Measurements from ENCODE around the gene FBXO31. TPM values are rescaled to one million over a fixed set of nuclear protein-coding genes. Genes with fewer than 3 reads are reported as not detected.

Gene FBXO31
- total and polyA plus RNA-seq, 9 of the 15 experiments (the other 6 are each of a cell fraction or from before 2014, with no cell fraction given) = 0.18 to 33.3 (median 10.9) TPM

GRCh38 chr16:87387942-87388817 is 4.6 kb upstream of the FBXO31 start (continued):
- TF ChIP-seq, protein P1, sequence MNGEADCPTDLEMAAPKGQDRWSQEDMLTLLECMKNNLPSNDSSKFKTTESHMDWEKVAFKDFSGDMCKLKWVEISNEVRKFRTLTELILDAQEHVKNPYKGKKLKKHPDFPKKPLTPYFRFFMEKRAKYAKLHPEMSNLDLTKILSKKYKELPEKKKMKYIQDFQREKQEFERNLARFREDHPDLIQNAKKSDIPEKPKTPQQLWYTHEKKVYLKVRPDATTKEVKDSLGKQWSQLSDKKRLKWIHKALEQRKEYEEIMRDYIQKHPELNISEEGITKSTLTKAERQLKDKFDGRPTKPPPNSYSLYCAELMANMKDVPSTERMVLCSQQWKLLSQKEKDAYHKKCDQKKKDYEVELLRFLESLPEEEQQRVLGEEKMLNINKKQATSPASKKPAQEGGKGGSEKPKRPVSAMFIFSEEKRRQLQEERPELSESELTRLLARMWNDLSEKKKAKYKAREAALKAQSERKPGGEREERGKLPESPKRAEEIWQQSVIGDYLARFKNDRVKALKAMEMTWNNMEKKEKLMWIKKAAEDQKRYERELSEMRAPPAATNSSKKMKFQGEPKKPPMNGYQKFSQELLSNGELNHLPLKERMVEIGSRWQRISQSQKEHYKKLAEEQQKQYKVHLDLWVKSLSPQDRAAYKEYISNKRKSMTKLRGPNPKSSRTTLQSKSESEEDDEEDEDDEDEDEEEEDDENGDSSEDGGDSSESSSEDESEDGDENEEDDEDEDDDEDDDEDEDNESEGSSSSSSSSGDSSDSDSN (IDR thresholded peaks at IDR 0.05; ENCODE audit: borderline replicate concordance in 1 of 2, low read depth in 2 of 2, low read length in 2 of 2) = no peak
- no peak for TF ChIP-seq XRCC5 (IDR thresholded peaks at IDR 0.05; ENCODE audit: low read depth, low read length)
- no peak for TF ChIP-seq ZZZ3 (IDR thresholded peaks at IDR 0.05)
- TF ChIP-seq ZBTB1 (CRISPR knock-in tag; IDR thresholded peaks at IDR 0.05; ENCODE audit: borderline replicate concordance, low read depth) = no peak
- no peak for TF ChIP-seq RFX7 (CRISPR knock-in tag; IDR thresholded peaks at IDR 0.05)
- no peak for TF ChIP-seq ZNF436 (CRISPR knock-in tag; IDR thresholded peaks at IDR 0.05)
- no peak for TF ChIP-seq NUFIP1 (IDR thresholded peaks at IDR 0.05; ENCODE audit: partially characterized antibody)
- no peak for TF ChIP-seq ZNF75A (CRISPR knock-in tag; IDR thresholded peaks at IDR 0.05)
- TF ChIP-seq TOE1 (IDR thresholded peaks at IDR 0.05; ENCODE audit: borderline replicate concordance) = peak; percentile 72; the same call in 1 of the 2 replicates
- no peak for TF ChIP-seq TOE1 (CRISPR knock-in tag; IDR thresholded peaks at IDR 0.05; ENCODE audit: borderline replicate concordance, low read depth)
- no peak for TF ChIP-seq ESRRB (CRISPR knock-in tag; IDR thresholded peaks at IDR 0.05; ENCODE audit: borderline replicate concordance)
- TF ChIP-seq, protein P2, sequence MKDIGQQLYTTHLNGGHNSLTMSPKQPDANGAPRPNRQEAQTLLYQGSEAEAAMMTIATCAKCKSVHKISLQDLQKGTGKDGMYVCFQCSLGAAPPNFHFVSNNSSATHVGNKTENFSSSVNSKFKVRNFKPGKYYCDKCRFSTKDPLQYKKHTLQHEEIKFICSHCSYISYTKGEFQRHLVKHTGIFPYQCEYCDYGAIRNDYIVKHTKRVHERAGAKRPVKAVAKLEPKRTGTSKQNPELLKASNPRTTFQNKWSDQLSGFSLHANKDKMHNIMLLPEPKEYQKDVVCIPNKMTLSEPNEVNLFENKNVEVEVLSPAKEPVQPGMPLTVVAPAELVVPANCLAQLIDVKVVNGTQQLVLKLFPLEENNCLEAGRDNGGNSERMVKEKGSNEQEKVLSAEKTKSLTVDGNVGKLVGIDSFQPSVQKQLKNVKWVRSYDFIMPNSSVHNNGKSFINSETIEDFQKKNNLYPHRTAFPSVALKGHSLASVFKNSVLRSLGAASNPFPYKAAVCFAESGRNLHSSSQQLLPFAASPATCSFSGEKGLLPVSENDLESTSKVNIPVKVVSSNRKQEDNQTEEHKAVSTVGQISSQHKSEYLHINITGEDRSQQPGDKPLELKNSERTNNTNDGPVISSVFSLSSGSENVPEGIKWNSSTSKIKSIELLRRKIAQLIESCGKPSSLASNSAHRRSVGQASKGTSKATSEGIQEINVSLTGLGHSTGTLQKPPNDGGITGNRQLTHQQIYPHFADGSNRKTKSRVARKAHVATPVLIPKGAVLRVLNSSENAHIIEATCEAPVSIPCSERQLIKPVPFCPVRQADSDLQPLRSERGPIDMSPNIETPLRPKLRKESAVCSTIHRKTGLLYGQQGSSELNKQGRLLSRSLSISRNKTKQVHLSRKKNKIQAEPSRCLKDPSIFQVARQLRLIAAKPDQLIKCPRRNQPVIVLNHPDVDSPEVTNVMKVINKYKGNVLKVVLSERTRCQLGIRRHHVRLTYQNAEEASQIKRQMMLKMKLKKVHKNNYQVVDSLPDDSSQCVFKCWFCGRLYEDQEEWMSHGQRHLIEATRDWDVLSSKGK (CRISPR knock-in tag; IDR thresholded peaks at IDR 0.05) = no peak
- TF ChIP-seq ZSCAN32 (CRISPR knock-in tag; IDR thresholded peaks at IDR 0.05) = peak; percentile 48; the same call in 1 of the 2 replicates
- TF ChIP-seq L3MBTL2 (IDR thresholded peaks at IDR 0.05) = peak; percentile 87
- TF ChIP-seq ZNF551 (CRISPR knock-in tag; IDR thresholded peaks at IDR 0.05) = no peak
- TF ChIP-seq ETV5 (CRISPR knock-in tag; IDR thresholded peaks at IDR 0.05; ENCODE audit: low read depth) = no peak
- peak; percentile 98 for TF ChIP-seq JUN (IDR thresholded peaks at IDR 0.05; ENCODE audit: borderline replicate concordance, low read depth, low read length)
- TF ChIP-seq JUN (CRISPR knock-in tag; IDR thresholded peaks at IDR 0.05; ENCODE audit: borderline replicate concordance) = peak; percentile 85; the same call in 1 of the 2 replicates
- TF ChIP-seq NR2F6 (CRISPR knock-in tag; IDR thresholded peaks at IDR 0.05) = no peak
- TF ChIP-seq KDM2B (CRISPR knock-in tag; IDR thresholded peaks at IDR 0.05) = no peak
- TF ChIP-seq FIP1L1 (IDR thresholded peaks at IDR 0.05; ENCODE audit: low read depth, low read length, poor library complexity, severe bottlenecking) = no peak
- peak; percentile 84 for TF ChIP-seq PTTG1 (tag; IDR thresholded peaks at IDR 0.05; ENCODE audit: low read depth)
- TF ChIP-seq SRF (CRISPR knock-in tag; IDR thresholded peaks at IDR 0.05) = peak; percentile 23 to 97; a peak in 3 of 4 replicates

Data from K562 (cell line).